HG03196 (cell line): Measurements from ENCODE around the gene NTN5.

Experiments
- ATAC-seq: cut with Tn5 transposase; IDR thresholded peaks from one replicate; pipeline ENCODE4 v1.9.1; 2021; ENCODE audit not compliant: unreplicated experiment

NTN5 gene

DNA sequence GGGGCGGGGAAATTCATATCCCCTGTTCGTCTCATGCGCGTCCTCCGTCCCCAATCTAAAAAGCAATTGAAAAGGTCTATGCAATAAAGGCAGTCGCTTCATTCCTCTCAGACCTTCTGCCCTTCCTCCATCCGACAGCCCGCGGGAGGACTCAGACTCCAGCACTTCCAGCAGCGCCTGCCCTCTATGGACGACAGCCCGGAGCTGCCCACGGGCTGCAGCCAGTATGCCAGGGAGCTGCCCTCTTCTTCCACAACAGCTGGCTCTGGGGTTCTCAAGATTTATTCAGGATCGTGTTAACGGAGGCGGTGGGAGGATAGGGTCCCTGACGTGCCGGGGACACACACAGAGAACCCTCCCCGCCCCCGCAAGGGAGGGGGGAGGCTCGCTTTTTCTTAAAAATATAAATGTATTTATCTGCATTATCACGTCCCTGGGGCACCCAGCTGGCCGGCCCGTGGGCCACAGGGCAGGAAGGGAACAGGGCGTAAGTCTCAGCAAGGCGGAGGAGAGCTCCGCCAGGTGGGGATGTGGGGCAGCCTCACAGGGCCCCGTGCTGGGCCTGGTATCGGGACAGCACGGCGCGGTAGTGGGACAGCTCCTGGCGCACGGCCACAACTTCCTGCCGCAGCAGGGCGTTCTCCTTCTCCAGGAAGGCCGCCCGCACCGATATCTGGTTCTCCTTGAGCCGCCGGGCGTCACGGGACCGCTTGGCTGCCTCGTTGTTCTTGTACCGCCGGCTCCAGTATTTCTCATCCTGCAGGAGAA, 42.3 kb downstream of the NTN5 start:
- no peak for ATAC-seq

DNA sequence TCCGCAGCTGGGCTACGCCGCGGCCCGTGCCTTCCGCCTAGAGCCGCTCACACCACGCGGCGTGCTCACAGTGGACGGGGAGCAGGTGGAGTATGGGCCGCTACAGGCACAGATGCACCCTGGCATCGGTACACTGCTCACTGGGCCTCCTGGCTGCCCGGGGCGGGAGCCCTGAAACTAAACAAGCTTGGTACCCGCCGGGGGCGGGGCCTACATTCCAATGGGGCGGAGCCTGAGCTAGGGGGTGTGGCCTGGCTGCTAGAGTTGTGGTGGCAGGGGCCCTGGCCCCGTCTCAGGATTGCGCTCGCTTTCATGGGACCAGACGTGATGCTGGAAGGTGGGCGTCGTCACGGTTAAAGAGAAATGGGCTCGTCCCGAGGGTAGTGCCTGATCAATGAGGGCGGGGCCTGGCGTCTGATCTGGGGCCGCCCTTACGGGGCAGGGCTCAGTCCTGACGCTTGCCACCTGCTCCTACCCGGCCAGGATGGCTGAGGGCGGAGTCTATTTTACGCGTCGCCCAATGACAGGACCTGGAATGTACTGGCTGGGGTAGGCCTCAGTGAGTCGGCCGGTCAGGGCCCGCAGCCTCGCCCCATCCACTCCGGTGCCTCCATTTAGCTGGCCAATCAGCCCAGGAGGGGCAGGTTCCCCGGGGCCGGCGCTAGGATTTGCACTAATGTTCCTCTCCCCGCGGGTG, 43.1 kb downstream of the NTN5 start:
- ATAC-seq: no peak

DNA sequence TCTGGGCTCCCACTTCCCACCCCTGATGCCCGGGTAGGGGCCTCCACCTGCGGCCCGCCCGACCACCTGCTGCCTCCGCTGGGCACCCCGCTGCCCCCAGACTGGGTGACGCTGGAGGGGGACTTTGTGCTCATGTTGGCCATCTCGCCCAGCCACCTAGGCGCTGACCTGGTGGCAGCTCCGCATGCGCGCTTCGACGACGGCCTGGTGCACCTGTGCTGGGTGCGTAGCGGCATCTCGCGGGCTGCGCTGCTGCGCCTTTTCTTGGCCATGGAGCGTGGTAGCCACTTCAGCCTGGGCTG, 43.6 kb downstream of the NTN5 start:
- ATAC-seq: no peak

DNA sequence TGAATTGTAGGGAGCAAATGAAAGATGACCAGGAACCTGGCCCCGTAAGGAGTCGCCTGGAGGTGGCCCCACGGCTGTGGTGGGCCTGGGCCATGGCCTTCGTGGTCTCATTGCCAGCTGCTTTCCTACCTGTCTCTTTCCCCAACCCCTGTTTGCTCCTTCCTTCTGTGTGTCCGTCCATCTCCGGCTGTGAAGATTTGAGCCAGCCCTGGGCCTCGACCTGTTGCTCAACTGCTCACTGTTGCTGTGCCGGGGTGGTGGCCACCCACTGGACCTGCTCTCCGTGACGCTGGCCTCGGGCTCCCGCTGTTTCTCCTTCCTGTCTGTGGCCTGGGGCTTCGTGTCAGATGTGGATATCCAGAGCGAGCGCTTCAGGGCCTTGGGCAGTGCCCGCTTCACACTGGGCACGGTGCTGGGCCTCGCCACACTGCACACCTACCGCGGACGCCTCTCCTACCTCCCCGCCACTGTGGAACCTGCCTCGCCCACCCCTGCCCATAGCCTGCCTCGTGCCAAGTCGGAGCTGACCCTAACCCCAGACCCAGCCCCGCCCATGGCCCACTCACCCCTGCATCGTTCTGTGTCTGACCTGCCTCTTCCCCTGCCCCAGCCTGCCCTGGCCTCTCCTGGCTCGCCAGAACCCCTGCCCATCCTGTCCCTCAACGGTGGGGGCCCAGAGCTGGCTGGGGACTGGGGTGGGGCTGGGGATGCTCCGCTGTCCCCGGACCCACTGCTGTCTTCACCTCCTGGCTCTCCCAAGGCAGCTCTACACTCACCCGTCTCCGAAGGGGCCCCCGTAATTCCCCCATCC, 44.1 kb downstream of the NTN5 start:
- ATAC-seq: no peak

DNA sequence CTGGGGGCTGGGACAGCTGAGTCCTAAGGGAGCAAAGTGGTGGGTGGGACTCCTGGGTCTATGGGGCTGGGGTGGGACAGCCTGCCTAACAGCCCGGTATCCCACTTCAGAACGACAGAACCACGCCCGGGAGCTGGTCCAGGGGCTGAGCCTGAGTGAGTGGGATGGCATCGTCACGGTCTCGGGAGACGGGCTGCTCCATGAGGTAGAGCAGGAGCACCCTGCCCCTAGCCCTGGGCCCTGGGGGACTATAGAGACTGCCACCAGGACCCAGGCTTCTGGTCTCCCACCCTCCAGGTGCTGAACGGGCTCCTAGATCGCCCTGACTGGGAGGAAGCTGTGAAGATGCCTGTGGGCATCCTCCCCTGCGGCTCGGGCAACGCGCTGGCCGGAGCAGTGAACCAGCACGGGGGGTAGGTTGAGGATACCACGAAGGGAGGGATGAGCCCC, 44.9 kb downstream of the NTN5 start:
- ATAC-seq: no peak

DNA sequence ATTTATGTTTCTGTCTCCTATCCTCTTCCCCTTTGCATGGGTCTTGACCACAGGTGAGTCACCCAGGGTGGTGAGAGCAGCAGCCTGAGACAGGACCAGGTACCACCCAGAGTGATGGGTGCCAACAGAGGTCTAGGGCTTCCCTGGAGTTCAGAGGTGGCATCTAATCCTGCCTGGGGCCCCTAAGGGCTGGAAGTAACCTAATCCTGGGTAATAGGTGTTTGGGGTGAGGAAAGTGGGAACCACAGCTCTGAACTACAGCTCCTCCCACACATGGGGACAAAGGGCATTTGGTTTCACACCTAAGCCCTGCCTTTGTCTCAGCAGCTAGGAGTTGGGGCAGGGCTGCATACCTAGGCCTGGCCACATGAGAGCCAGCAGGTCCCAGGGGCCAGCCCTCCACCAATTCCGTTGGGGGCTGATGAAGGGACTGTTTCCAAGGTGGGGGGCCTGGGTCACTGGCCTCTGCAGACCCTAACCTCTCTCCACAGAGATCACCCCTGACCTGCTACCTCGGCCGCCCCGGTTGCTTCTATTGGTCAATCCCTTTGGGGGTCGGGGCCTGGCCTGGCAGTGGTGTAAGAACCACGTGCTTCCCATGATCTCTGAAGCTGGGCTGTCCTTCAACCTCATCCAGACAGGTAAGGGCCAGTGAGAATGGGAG, 45.5 kb downstream of the NTN5 start:
- no peak for ATAC-seq

DNA sequence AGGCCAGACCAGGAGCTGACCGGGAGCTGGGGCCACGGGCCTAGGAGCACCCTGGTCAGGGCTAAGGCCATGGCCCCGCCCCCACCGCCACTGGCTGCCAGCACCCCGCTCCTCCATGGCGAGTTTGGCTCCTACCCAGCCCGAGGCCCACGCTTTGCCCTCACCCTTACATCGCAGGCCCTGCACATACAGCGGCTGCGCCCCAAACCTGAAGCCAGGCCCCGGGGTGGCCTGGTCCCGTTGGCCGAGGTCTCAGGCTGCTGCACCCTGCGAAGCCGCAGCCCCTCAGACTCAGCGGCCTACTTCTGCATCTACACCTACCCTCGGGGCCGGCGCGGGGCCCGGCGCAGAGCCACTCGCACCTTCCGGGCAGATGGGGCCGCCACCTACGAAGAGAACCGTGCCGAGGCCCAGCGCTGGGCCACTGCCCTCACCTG, 46.9 kb downstream of the NTN5 start:
- no peak for ATAC-seq

DNA sequence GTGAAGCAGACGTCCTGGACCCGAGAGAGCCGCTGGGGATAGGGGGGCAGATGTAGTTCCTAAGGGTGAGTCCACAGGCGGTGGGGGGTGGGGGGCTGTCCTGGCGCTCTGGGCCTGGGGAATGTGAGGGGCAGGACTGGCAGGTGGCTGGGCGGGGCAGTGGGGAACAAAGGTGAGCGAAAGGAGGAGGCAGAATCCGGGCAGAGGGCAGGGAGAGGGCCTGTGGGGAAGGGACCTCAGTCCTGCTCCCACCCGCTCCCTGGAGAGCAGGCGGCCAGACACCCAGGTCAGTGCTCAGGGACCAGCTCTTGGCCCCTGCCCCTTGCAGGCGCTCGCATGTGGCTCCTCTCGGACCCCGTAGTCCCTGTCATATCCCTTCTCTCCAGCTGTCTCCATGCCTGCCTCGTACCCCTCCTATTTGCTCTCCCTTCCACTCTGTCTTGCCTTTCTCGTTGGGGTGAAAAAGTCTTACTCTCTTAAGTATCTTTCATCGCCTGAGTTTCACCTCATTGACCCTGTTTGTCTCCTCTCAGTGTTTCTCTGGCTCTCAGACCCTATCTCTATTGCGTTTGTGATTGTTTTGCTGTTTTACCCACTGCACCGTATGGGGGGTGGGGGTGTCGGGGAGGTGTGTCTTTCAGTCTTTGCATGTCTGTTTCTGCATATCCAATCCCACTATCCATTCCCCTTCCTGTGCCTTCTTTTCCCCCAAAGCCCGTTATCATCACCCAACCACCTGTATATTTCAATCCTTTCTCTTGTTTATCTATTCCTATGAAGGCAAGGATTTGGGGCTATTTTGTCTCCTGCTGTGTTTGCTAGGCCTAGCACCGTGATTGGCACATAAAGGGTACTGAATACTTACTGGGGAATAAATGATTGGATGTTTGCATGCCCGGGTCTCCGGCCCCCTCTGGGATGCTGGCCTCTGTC, 47.8 kb downstream of the NTN5 start:
- no peak for ATAC-seq

DNA sequence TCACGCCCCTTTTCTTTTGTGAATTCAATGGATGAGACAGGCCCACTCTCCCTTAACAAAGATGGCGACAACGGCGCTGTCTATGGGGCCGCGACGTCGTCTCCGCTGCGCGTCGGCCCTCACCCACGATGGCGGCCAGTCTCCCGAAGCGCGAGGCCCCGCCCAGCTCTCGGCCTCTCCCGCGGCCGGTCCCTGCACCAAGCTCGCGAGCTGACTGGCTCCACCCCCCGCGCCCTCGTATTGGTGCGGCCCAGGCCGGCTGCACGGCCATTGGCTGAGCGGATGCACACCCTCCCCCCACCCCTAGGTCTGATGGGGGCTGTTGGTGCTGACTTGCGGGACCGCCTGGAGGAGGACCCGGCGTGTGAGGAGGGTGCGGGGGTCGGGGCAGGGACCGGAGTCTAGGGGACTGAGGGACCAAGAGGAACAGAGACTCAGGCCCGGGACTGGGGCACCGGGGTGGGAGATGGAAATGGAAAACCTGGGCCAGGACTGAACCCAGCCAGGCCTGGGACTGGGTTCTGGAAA, 48.7 kb downstream of the NTN5 start:
- peak; percentile 40 for ATAC-seq

DNA sequence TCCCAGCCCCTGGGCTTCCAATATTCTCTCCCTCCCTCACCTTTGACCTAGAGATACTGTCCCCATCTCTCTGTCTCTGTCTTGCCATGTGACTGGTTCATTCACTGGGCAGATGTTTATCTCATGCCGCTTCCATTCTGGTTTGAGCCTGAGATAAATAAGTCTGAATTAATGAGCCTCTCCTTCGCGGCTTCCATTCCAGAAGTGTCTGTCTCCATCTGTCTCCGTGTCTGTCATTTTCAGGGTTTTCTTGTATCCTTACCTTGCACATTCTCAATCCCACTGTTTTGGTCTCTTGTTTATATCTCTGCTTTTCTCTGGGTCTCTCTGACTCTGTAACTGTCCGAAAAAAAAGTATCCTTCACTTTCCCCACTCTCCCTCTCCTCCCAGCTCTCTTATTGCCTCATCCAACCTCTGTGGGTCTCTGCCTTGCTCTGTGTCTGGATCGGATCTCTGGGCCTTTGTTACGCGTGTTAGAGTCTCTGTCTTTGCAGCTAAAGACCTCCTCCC, 49.2 kb downstream of the NTN5 start:
- ATAC-seq: no peak

DNA sequence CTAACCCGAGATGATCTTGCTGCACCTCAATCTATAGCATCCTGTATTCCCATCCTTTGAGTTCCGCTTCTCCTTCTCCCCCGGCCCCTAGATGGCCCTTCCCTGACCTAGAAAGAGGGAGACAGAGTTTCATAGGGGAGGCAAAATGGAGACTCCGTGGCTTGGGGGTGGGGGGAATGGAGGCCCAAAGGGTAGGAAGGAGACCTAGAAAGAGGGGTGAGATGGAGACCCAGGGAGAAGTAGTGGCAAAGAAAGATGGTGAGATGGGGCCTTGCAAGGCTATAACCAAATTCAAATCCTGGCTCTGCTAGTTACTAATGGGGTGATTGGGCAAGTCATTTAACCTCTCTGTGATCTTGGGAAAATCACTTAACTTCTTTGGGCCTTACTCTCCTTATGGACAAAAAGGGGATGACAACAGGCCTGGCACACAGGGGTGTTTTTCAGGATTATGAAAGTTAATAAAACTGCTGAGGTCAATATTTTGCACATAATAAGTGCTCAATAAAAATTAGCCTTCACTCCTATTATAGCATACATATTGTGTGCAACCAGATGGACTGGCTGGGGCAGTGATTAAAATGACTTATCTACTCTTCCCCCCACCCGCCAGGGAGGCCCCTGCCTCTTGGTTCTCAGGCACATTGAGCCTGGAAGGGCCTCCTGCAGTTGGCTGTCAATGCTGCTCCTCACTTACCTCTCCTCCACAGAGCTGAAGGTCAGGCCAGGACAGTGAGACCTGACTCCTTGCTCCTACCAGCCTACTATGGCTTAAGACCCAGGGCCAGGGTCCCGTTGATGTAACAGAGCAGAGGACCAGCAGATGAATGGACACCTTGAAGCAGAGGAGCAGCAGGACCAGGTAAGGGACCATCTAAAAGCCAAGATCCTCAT, 52.9 kb downstream of the NTN5 start:
- ATAC-seq: no peak

DNA sequence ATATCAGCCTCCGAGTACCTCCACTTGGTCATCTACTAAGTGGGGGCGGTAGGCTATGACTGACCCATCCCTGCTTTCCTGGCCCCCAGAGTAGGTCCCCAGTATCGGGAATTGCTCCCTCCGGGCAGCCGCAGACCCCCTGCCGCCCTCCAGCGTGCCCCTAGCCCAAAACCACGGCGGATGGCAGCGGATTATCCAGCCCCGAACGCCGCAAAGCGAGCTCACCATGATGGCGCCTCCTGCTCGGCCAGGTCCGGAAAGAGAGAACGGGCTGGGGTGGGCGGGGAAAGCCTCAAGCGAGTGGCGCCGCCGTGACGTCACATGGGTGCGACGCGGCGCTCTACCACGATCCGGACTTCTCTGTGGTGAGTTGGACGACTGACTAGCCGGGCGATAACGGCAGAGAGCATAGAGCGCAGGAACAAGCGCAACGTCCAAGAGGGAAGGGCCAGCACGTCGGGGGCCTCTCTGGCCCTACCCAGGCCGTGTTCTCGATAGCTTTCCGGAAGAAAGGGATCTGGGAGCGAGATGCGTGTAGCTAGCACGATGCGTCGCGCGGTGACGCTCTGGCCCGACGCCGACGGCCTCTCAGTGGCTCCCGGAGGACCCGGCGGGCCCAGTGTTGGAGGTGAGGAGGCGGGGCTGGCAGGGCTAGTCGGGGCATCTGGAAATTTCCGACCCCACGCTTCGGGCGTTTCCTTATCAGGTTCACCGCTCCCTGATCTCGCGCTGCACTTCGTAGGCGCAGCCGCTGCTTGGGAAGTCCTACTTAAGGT, 53.7 kb downstream of the NTN5 start, which contains the start of the genes RPL18 and SPHK2:
Gene RPL18 (minus strand): TSS at position 263 of the 776 bp plus-strand sequence. CDS start 35 bp downstream, at position 228.
Gene SPHK2 (plus strand): TSS at position 591 of the 776 bp plus-strand sequence. CDS start 1,009 bp downstream, outside the sequence.
- ATAC-seq: peak; percentile 86

DNA sequence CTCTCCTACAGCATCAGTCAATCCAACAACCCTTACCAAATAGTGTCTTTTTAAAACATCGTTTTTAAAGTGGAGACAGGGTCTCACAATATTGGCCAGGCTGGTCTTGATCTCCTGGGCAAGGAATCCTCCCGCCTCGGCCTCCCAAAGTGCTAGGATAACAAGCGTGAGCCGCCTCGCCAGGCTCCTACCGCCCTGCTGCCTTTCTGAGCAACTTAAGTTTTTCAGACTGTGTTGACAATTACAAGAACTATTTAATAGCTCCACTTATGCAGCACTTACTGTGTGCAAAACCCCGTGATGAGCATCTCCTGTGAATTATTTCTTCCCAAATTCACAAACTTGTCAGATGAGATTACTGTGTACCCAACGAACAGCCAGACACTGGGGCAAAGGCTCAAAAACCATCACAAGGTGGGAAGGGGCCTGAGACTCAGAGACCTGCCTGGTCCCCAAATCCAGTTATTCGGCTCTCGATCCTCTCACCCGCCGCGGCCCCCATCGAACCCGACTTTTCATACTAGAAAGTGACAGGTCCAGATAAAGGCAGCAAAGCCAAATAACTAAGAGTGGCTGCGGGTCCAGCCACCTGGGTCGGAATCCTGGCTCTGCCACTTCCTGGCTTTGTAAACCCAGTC, 54.4 kb downstream of the NTN5 start:
- no peak for ATAC-seq

DNA sequence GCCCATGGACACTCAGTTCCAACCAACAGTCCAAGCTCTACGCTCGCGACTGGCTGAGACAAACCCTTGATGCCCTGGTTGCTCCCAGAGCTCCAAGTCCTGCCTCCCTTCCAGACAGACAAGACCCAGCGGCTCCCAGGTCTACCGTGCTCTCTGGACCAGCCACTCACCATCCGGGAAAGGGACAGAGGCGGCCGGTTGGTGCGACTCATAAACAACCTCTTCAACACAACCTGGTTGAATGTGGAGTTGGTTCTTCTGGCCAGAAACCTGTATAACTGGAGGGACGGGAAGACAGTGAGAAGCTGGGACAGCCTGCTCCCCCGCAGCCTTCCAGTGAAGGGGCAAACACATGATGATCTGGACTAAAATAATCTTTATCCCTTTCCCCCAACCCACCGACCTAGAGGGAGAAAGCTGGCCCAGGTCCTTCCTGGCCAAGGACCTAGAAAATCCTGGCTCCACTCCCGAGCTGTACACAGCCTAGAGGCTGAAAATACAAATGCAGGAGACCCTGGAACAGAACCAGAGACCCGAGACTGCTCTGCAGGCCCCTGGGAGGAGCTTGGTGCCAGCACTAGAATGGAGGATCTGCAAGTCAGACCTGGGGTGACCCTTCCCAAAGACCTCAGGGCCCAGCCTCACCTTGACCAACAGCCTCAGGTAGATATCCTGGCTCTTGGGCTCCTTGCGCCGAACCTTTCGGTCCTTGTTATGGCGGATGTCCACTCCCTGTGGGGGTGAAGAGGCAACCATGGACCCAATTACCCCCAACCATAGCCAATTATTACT, 55.5 kb downstream of the NTN5 start:
- no peak for ATAC-seq

DNA sequence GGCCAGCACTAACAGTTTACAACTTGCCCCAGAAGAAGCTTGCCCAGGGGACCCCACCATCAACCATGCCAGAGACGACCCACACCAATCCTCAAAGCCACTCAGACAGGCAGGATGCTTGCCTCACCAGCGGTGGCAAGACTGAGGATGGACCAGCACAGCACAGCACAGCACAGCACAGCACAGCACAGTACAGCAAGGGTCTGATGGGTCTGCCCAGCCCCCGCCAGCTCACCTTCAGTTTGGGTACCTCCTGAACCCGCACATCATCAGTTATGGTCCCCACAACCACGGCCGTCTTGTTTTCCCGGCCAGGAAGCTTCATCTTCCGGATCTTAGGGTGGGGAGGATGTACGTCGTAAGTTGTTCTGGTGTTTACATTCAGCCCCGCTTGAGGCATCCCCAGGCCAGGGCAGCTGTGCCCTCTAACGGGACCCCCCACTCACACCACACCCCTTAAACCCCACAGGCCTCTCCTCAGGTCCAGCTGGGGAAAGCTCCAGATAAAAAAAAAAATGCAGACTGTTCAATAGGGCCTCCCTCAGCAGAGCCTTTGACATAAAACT, 56.2 kb downstream of the NTN5 start:
- ATAC-seq: no peak

DNA sequence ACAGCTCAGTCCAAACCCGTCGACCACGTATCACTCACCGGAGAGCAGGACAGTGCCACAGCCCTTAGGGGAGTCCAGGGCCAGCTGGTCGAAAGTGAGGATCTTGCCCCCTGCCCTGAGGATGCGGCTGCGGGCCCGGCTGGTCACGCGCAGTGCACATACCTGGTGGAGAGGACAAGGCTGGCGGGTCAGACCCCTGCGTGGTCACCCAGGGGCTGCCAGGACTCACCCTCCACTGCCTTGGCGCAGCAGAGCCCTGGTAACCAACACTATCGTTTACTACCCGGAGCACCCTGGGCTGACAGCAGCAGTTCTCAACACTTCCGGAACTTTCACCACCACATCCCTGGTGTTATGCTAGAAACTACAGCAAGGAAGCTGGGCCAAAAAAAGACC, 56.8 kb downstream of the NTN5 start:
- no peak for ATAC-seq
